Ascending aorta (tissue), 2 donors: ENCODE measurements around the gene XYLT1. TPM values are rescaled to one million over a fixed set of nuclear protein-coding genes. Genes with fewer than 3 reads are reported as not detected.
A peak's percentile ranks its signal among the peaks of the same experiment; 100 is the strongest.

Experiments used
- DNase-seq, 2 donors: peaks; one replicate each; pipeline ENCODE4 v3.0.0-alpha.2; 2019; ENCODE audit warnings: low spot score in 2 of 2
- H3K27ac ChIP-seq, 2 donors: fragments of 200-600 bp; sonication (generic); one replicate each; pipeline ENCODE4 v1.5.1; 2016 to 2017; ENCODE audit warnings: mild to moderate bottlenecking in 1 of 2
- H3K27me3 ChIP-seq: fragments of 200-600 bp; sonication (generic); one replicate; pipeline ENCODE4 v1.5.1; 2017
- H3K36me3 ChIP-seq, 2 donors: fragments of 200-600 bp; sonication (generic); one replicate each; pipeline ENCODE4 v1.5.1; 2016
- H3K4me1 ChIP-seq, 2 donors: fragments of 200-600 bp; sonication (generic); one replicate each; pipeline ENCODE4 v1.5.1; 2016 to 2017; ENCODE audit warnings: mild to moderate bottlenecking in 1 of 2
- H3K4me3 ChIP-seq, 2 donors: fragments of 200-600 bp; sonication (generic); one replicate each; pipeline ENCODE4 v1.5.1; 2016 to 2017; ENCODE audit warnings: mild to moderate bottlenecking in 1 of 2
- H3K9me3 ChIP-seq, 2 donors: fragments of 200-600 bp; sonication (generic); one replicate each; pipeline ENCODE4 v1.5.1; 2016
- CTCF ChIP-seq, 3 experiments: fragments of 200-600 bp in 2 of 3; fragments of 450-650 bp in 1 of 3; sonication (generic) in 2 of 3; IDR thresholded peaks; one replicate each; pipeline ENCODE4 v1.5.1; 2016 to 2019; ENCODE audit warnings: antibody characterized with exemption in 3 of 3, mild to moderate bottlenecking in 1 of 3, moderate library complexity in 1 of 3
- intact Hi-C: fragments of 100-400 bp; cut with DNase I; formaldehyde crosslinking; loops from one replicate; pipeline ENCODE4 v1.15.1; 2023
- total RNA-seq: library from RNA; depleted of rRNA; stranded (reverse); fragments of >200 nt; gene quantifications from one replicate; pipeline ENCODE4 v1.1.0, GENCODE V29; 2016

Gene XYLT1
- total RNA-seq, 1 donor from 2014 or later: 6.7 TPM

GRCh38 chr16:17331991-17332390 lies 138.8 kb downstream of the XYLT1 start:
- DNase-seq: no peak

GRCh38 chr16:17331071-17331607 lies 139.6 kb downstream of the XYLT1 start:
- Histone ChIP-seq H3K4me3 (no peak overlapping the region), H3K4me1 (peaks cover 2 to 35% of the 10 kb centered on the region in 2 donors), H3K36me3 (no peaks in the 10 kb centered on the region), H3K27ac (peak overlapping the region; percentile 69 to 81), H3K9me3 (no peaks in the 10 kb centered on the region), H3K27me3 (no peaks in the 10 kb centered on the region)
- TF ChIP-seq CTCF (IDR thresholded peaks at IDR 0.05): no peak
- intact Hi-C loops: loop anchor here (2.0 to 10.0 kb wide), 2 partner anchors 140 to 1464 kb away; partner anchors contain the start of genes RPS15A and XYLT1
- peak; percentile 57 to 91 for DNase-seq

More at GRCh38 chr16:17331991-17332390, 138.8 kb downstream of the XYLT1 start:
- TF ChIP-seq CTCF (IDR thresholded peaks at IDR 0.05): no peak
- Histone ChIP-seq H3K4me3 (no peak overlapping the region), H3K27ac (peak overlapping the region; percentile 69 to 81), H3K4me1 (peaks cover 2 to 35% of the 10 kb centered on the region in 2 donors), H3K36me3 (no peaks in the 10 kb centered on the region), H3K9me3 (no peaks in the 10 kb centered on the region), H3K27me3 (no peaks in the 10 kb centered on the region)
- intact Hi-C loops: loop anchor here (2.0 to 10.0 kb wide), 2 partner anchors 139 to 1463 kb away; partner anchors contain the start of genes RPS15A and XYLT1

GRCh38 chr16:17330044-17330443 lies 140.7 kb downstream of the XYLT1 start:
- no peaks in the 10 kb centered on the region for H3K27me3 ChIP-seq
- no peaks in the 10 kb centered on the region for H3K36me3 ChIP-seq
- no peaks in the 10 kb centered on the region for H3K9me3 ChIP-seq
- peaks cover 2 to 32% of the 10 kb centered on the region in 2 donors for H3K4me1 ChIP-seq
- H3K4me3 ChIP-seq: no peak overlapping the region
- no peak for DNase-seq
- no peak for TF ChIP-seq CTCF (IDR thresholded peaks at IDR 0.05)
- intact Hi-C loops: loop anchor here (2.0 to 10.0 kb wide), 2 partner anchors 141 to 1465 kb away; partner anchors contain the start of genes RPS15A and XYLT1
- H3K27ac ChIP-seq: peak overlapping the region; percentile 69 to 81

- no peaks in the 10 kb centered on the region for H3K27me3 ChIP-seq
- peak overlapping the region; percentile 69 to 81 for H3K27ac ChIP-seq
- H3K36me3 ChIP-seq: no peaks in the 10 kb centered on the region
- H3K9me3 ChIP-seq: no peaks in the 10 kb centered on the region
- intact Hi-C loops: no loop called here
- H3K4me3 ChIP-seq: no peak overlapping the region
- TF ChIP-seq CTCF (IDR thresholded peaks at IDR 0.05): no peak
- no peak for DNase-seq
- peaks cover 2 to 26% of the 10 kb centered on the region in 2 donors for H3K4me1 ChIP-seq
Measured at GRCh38 chr16:17329391-17329790, 141.4 kb downstream of the XYLT1 start.

- Histone ChIP-seq H3K36me3 (no peaks in the 10 kb centered on the region), H3K27ac (peak overlapping the region; percentile 69 to 81), H3K9me3 (no peaks in the 10 kb centered on the region), H3K4me3 (no peak overlapping the region), H3K4me1 (peaks cover 2 to 24% of the 10 kb centered on the region in 2 donors), H3K27me3 (no peaks in the 10 kb centered on the region)
- DNase-seq: peak in 1 of 2 donors; percentile 83
- intact Hi-C loops: no loop called here
- no peak for TF ChIP-seq CTCF (IDR thresholded peaks at IDR 0.05)
Measured at GRCh38 chr16:17328932-17329331, 141.8 kb downstream of the XYLT1 start.
